ENCODE results near the gene BEND5.

The BEND5 gene

GRCh38 chr1:48773133-48773532, 3.6 kb downstream of the BEND5 start:
- Histone ChIP-seq H2BK120ac (ENCODE audit: insufficient read depth, low read length, poor library complexity) (no peak overlapping the region), H3K9ac (ENCODE audit: low read length) (no peak overlapping the region), H4K91ac (ENCODE audit: low read depth, low read length) (no peak overlapping the region), H4K8ac (ENCODE audit: low read depth, low read length) (no peak overlapping the region), H3K27me3 (ENCODE audit: insufficient read depth, low read length) (no peaks in the 10 kb centered on the region), H3K36me3 (ENCODE audit: control insufficient read depth in 1 of 2, insufficient read depth in 2 of 2, low read length in 2 of 2) (no peaks in the 10 kb centered on the region), H3K4me2 (ENCODE audit: low read length) (no peak overlapping the region), H3K79me1 (ENCODE audit: low read length) (peaks cover 2% of the 10 kb centered on the region), H4K12ac (ENCODE audit: low read depth, low read length) (no peak overlapping the region), H2BK5ac (ENCODE audit: low read depth, low read length, poor library complexity) (no peak overlapping the region), H3K23ac (ENCODE audit: low read length) (no peak overlapping the region), H3K4ac (ENCODE audit: low read depth, low read length) (no peak overlapping the region), H2BK12ac (ENCODE audit: low read length) (no peak overlapping the region), H3K18ac (ENCODE audit: low read length) (no peak overlapping the region), H2AFZ (ENCODE audit: insufficient read depth, low read length, poor library complexity) (no peak overlapping the region), H3K4me3 (ENCODE audit: low read depth, low read length) (no peak overlapping the region), H2AK5ac (ENCODE audit: low read length) (no peak overlapping the region), H3K9me3 (ENCODE audit: insufficient read depth, low read depth, low read length) (no peaks in the 10 kb centered on the region), H3K14ac (ENCODE audit: low read length) (no peak overlapping the region), H3K4me1 (ENCODE audit: control insufficient read depth in 1 of 2, insufficient read depth in 2 of 2, low read length in 2 of 2) (peaks cover 0 to 2% of the 10 kb centered on the region in 2 experiments), H3K27ac (ENCODE audit: low read depth, low read length) (no peak overlapping the region), H3K79me2 (ENCODE audit: control insufficient read depth, insufficient read depth, low read length, poor library complexity) (no peaks in the 10 kb centered on the region)
- no peak for DNase-seq
- no CpG with 5 or more reads among the region's 1 CpG for WGBS (ENCODE audit: extremely low coverage, insufficient coverage, insufficient read length)

GRCh38 chr1:48772211-48772610, 4.5 kb downstream of the BEND5 start:
- H3K4me3 ChIP-seq (ENCODE audit: low read depth, low read length): no peak overlapping the region
- no peak overlapping the region for H2BK120ac ChIP-seq (ENCODE audit: insufficient read depth, low read length, poor library complexity)
- no peak overlapping the region for H3K18ac ChIP-seq (ENCODE audit: low read length)
- H3K9ac ChIP-seq (ENCODE audit: low read length): no peak overlapping the region
- no peak overlapping the region for H2BK5ac ChIP-seq (ENCODE audit: low read depth, low read length, poor library complexity)
- no peak overlapping the region for H4K8ac ChIP-seq (ENCODE audit: low read depth, low read length)
- no peak overlapping the region for H2AK5ac ChIP-seq (ENCODE audit: low read length)
- H2BK12ac ChIP-seq (ENCODE audit: low read length): no peak overlapping the region
- no peak overlapping the region for H3K14ac ChIP-seq (ENCODE audit: low read length)
- H3K4me2 ChIP-seq (ENCODE audit: low read length): no peak overlapping the region
- no peaks in the 10 kb centered on the region for H3K27me3 ChIP-seq (ENCODE audit: insufficient read depth, low read length)
- no peaks in the 10 kb centered on the region for H3K9me3 ChIP-seq (ENCODE audit: insufficient read depth, low read depth, low read length)
- H3K79me2 ChIP-seq (ENCODE audit: control insufficient read depth, insufficient read depth, low read length, poor library complexity): no peaks in the 10 kb centered on the region
- WGBS (ENCODE audit: extremely low coverage, insufficient coverage, insufficient read length): no CpG with 5 or more reads among the region's 2 CpGs
- no peak overlapping the region for H2AFZ ChIP-seq (ENCODE audit: insufficient read depth, low read length, poor library complexity)
- H3K4me1 ChIP-seq (ENCODE audit: control insufficient read depth in 1 of 2, insufficient read depth in 2 of 2, low read length in 2 of 2): no peaks in the 10 kb centered on the region
- H3K27ac ChIP-seq (ENCODE audit: low read depth, low read length): no peak overlapping the region
- H4K91ac ChIP-seq (ENCODE audit: low read depth, low read length): no peak overlapping the region
- no peaks in the 10 kb centered on the region for H3K36me3 ChIP-seq (ENCODE audit: control insufficient read depth in 1 of 2, insufficient read depth in 2 of 2, low read length in 2 of 2)
- no peak overlapping the region for H3K23ac ChIP-seq (ENCODE audit: low read length)
- H4K12ac ChIP-seq (ENCODE audit: low read depth, low read length): no peak overlapping the region
- no peak for DNase-seq
- peaks cover 2% of the 10 kb centered on the region for H3K79me1 ChIP-seq (ENCODE audit: low read length)
- H3K4ac ChIP-seq (ENCODE audit: low read depth, low read length): no peak overlapping the region

DNA sequence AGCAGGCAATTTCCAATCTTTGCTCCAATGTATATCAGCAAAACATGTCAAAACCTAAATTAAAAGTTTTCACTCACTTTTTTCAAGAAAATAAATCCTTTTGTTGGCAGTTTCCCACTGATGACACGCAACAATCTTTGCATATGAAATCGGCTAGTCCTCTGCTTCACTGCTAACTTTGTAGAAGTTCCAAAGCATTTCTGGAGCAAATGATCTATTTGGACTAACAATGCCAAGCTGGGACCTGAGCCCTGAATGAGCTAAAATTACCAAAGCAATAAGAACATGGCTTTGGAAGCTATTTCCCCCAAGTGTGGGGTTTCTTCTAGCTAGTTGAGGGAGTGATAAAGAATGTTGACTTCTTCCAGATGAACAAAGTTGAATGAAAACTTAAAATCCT, 5.1 kb downstream of the BEND5 start:
- Histone ChIP-seq H3K23ac (ENCODE audit: low read length) (no peak overlapping the region), H4K91ac (ENCODE audit: low read depth, low read length) (no peak overlapping the region), H3K9me3 (ENCODE audit: insufficient read depth, low read depth, low read length) (no peaks in the 10 kb centered on the region), H2BK12ac (ENCODE audit: low read length) (no peak overlapping the region), H3K27me3 (ENCODE audit: insufficient read depth, low read length) (no peaks in the 10 kb centered on the region), H3K79me2 (ENCODE audit: control insufficient read depth, insufficient read depth, low read length, poor library complexity) (no peaks in the 10 kb centered on the region), H3K36me3 (ENCODE audit: control insufficient read depth in 1 of 2, insufficient read depth in 2 of 2, low read length in 2 of 2) (no peaks in the 10 kb centered on the region), H3K79me1 (ENCODE audit: low read length) (peaks cover 1% of the 10 kb centered on the region), H3K27ac (ENCODE audit: low read depth, low read length) (no peak overlapping the region), H3K4me2 (ENCODE audit: low read length) (no peak overlapping the region), H3K14ac (ENCODE audit: low read length) (no peak overlapping the region), H3K18ac (ENCODE audit: low read length) (no peak overlapping the region), H3K4me1 (ENCODE audit: control insufficient read depth in 1 of 2, insufficient read depth in 2 of 2, low read length in 2 of 2) (no peaks in the 10 kb centered on the region), H3K9ac (ENCODE audit: low read length) (no peak overlapping the region), H4K8ac (ENCODE audit: low read depth, low read length) (no peak overlapping the region), H2BK5ac (ENCODE audit: low read depth, low read length, poor library complexity) (no peak overlapping the region), H4K12ac (ENCODE audit: low read depth, low read length) (no peak overlapping the region), H3K4me3 (ENCODE audit: low read depth, low read length) (no peak overlapping the region), H2AK5ac (ENCODE audit: low read length) (no peak overlapping the region), H3K4ac (ENCODE audit: low read depth, low read length) (no peak overlapping the region), H2BK120ac (ENCODE audit: insufficient read depth, low read length, poor library complexity) (no peak overlapping the region), H2AFZ (ENCODE audit: insufficient read depth, low read length, poor library complexity) (no peak overlapping the region)
- no CpG with 5 or more reads among the region's 2 CpGs for WGBS (ENCODE audit: extremely low coverage, insufficient coverage, insufficient read length)
- DNase-seq: no peak

- Histone ChIP-seq H2AFZ (ENCODE audit: insufficient read depth, low read length, poor library complexity) (no peak overlapping the region), H3K23ac (ENCODE audit: low read length) (no peak overlapping the region), H3K18ac (ENCODE audit: low read length) (no peak overlapping the region), H3K14ac (ENCODE audit: low read length) (no peak overlapping the region), H2AK5ac (ENCODE audit: low read length) (no peak overlapping the region), H2BK5ac (ENCODE audit: low read depth, low read length, poor library complexity) (no peak overlapping the region), H2BK12ac (ENCODE audit: low read length) (no peak overlapping the region), H3K79me1 (ENCODE audit: low read length) (no peaks in the 10 kb centered on the region), H4K12ac (ENCODE audit: low read depth, low read length) (no peak overlapping the region), H3K79me2 (ENCODE audit: control insufficient read depth, insufficient read depth, low read length, poor library complexity) (no peaks in the 10 kb centered on the region), H3K9me3 (ENCODE audit: insufficient read depth, low read depth, low read length) (no peaks in the 10 kb centered on the region), H3K27ac (ENCODE audit: low read depth, low read length) (no peak overlapping the region), H3K4me3 (ENCODE audit: low read depth, low read length) (no peak overlapping the region), H4K91ac (ENCODE audit: low read depth, low read length) (no peak overlapping the region), H3K4ac (ENCODE audit: low read depth, low read length) (no peak overlapping the region), H3K4me2 (ENCODE audit: low read length) (no peak overlapping the region), H3K36me3 (ENCODE audit: control insufficient read depth in 1 of 2, insufficient read depth in 2 of 2, low read length in 2 of 2) (no peaks in the 10 kb centered on the region), H3K9ac (ENCODE audit: low read length) (no peak overlapping the region), H4K8ac (ENCODE audit: low read depth, low read length) (no peak overlapping the region), H2BK120ac (ENCODE audit: insufficient read depth, low read length, poor library complexity) (no peak overlapping the region), H3K4me1 (ENCODE audit: control insufficient read depth in 1 of 2, insufficient read depth in 2 of 2, low read length in 2 of 2) (no peaks in the 10 kb centered on the region), H3K27me3 (ENCODE audit: insufficient read depth, low read length) (no peaks in the 10 kb centered on the region)
- no peak for DNase-seq
Measured at GRCh38 chr1:48767975-48768510, 8.6 kb downstream of the BEND5 start.

Measured in trophoblast cell (in vitro differentiated cells and primary cell).